ENCODE data around the gene DHRS1. TPM values are rescaled to one million over a fixed set of nuclear protein-coding genes. Genes with fewer than 3 reads are reported as not detected.

DHRS1 gene
- total and polyA plus RNA-seq, 9 of the 15 experiments (the other 6 are each of a cell fraction or from before 2014, with no cell fraction given) = 7.3 to 33.6 (median 13.3) TPM

GRCh38 chr14:24274101-24274543 lies 25.5 kb downstream of the DHRS1 start (continued):
- no peak; a peak in 1 of 4 replicates for TF ChIP-seq TEAD1 (CRISPR knock-in tag; IDR thresholded peaks at IDR 0.05)
- TF ChIP-seq KDM2B (CRISPR knock-in tag; IDR thresholded peaks at IDR 0.05) = no peak
- TF ChIP-seq HBP1 (CRISPR knock-in tag; IDR thresholded peaks at IDR 0.05) = no peak
- TF ChIP-seq ZHX1 (conservative IDR thresholded peaks at IDR 0.05; ENCODE audit: low read length) = no peak
- no peak for TF ChIP-seq ZFX (CRISPR knock-in tag; IDR thresholded peaks at IDR 0.05)
- TF ChIP-seq POLR2AphosphoS5 (IDR thresholded peaks at IDR 0.05; ENCODE audit: control insufficient read depth, insufficient read depth, low read depth, low read length) = no peak
- TF ChIP-seq ATF1 (CRISPR knock-in tag; IDR thresholded peaks at IDR 0.05) = no peak
- no peak for TF ChIP-seq ATF1 (tag; IDR thresholded peaks at IDR 0.05)
- no peak for TF ChIP-seq ZC3H8 (IDR thresholded peaks at IDR 0.05)
- TF ChIP-seq PATZ1 (CRISPR knock-in tag; IDR thresholded peaks at IDR 0.05; ENCODE audit: borderline replicate concordance) = no peak
- no peak for TF ChIP-seq YY1 (IDR thresholded peaks at IDR 0.05; ENCODE audit: borderline replicate concordance in 1 of 3, control insufficient read depth in 1 of 3, extremely low read depth in 1 of 3, insufficient read depth in 3 of 3, insufficient read length in 1 of 3, insufficient replicate concordance in 2 of 3, low read depth in 1 of 3, low read length in 2 of 3)
- TF ChIP-seq ZNF217 (CRISPR knock-in tag; IDR thresholded peaks at IDR 0.05) = no peak
- TF ChIP-seq IFI16 (CRISPR knock-in tag; IDR thresholded peaks at IDR 0.05) = no peak
- TF ChIP-seq ELK3 (CRISPR knock-in tag; IDR thresholded peaks at IDR 0.05) = no peak
- no peak for TF ChIP-seq ZNF57 (CRISPR knock-in tag; IDR thresholded peaks at IDR 0.05)
- no peak for TF ChIP-seq TGIF2 (CRISPR knock-in tag; IDR thresholded peaks at IDR 0.05)
- no peak for TF ChIP-seq ZNF165 (CRISPR knock-in tag; IDR thresholded peaks at IDR 0.05; ENCODE audit: borderline replicate concordance)
- TF ChIP-seq ZNF121 (CRISPR knock-in tag; conservative IDR thresholded peaks at IDR 0.05) = no peak
- no peak for TF ChIP-seq NONO (IDR thresholded peaks at IDR 0.05; ENCODE audit: low read depth in 2 of 2, low read length in 1 of 2)
- TF ChIP-seq HNRNPH1 (optimal IDR thresholded peaks at IDR 0.05; ENCODE audit: low read depth, low read length) = no peak

Data from K562 (cell line).